HG03521 (cell line): ENCODE data around the gene CEBPB.
"Not testable (repeated sequence)": the region's sequence is repeated elsewhere in the genome, so short reads cannot be mapped to it uniquely, and the experiment has no call there.

Source experiments
- ATAC-seq: cut with Tn5 transposase; IDR thresholded peaks from one replicate; pipeline ENCODE4 v1.9.1; 2021; ENCODE audit warnings: mild to moderate bottlenecking, moderate library complexity; ENCODE audit not compliant: unreplicated experiment

Gene CEBPB

DNA sequence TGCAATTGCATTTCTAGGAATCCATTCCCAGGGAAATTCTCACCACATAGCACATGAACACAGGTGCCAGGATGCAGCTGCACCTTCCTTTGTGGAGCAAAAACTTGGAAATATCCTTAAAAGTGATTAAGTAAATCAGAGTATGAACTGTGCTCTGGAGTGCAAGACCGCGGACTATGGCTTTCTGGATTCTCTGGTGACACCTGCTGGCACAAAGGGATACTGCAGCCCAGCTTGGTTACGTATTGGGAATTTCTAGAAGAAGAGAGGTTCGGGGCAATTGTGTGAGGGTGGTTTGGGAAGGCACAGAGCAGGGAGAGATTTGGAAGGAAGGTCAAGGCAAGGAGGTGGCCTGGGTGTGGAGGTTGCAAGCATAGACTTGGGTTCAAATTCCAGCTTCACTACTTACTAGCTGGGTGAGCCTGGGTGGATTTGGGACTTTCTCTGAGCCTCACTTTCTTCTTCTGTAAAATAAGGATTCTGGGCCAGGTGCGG, 21.3 kb upstream of the CEBPB start:
- ATAC-seq, result no peak

DNA sequence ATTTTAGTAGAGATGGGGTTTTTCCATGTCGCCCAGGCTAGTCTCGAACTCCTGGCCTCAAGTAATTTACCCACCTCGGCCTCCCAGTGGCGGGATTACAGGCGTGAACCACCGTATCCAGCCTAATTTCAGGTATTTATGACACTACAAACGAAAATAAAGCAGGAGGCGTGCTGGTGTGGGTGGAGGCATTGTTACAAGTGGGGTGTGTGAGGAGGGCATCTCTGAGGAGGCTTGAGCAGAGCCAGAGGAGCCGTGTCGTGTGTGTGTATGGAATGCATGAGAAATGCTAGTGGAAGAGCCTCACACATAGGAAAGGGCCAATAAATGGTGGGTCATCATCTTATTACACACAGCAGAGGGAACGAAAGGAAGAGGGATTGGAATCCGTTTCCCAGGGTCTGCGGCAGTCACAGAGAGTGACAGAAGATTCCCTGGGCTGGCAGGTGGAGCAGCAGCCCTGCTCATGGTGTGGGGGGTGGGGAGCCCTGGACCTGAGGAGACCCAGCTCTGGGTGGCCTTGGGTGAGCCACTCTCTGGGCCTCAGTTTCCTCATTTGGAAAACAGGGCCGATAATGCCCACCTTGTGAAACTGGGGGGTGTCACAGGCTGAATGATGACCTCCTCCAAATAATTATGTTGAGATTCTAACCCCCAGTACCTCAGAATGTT, 19.9 kb upstream of the CEBPB start:
- no peak for ATAC-seq

DNA sequence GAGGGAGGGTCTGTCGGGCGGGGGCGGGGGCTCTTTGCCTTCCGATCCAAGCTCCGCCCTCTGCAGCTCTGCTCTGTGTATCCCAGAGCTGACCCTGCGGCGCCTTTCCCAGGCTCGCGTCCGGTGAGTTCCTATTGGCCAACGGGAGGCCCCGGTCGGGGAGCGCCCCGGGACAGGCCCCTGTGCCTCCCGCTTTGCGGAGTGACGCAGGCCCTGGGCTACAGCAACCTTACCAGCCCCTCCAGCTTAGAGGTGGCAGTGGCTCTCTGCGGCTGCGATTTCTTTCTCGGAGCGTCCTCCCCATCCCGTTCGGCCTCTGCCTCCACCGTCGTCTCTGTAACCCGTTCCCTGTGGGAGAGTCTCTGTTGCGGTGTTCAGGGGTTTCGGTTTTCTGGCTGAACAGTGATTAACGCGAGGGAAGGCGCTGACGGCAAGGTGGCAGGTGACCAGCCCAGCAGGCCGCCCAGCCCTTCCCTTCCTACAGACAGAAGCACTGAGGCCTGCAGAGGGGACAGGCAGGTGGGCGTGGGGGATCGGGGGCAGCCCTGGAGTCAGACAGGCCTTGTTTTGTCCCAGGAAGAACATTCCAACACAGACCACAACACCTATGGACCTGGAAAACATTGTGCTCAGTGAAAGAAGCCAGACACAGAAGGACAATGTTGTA, 18.1 kb upstream of the CEBPB start:
- ATAC-seq, result no peak

DNA sequence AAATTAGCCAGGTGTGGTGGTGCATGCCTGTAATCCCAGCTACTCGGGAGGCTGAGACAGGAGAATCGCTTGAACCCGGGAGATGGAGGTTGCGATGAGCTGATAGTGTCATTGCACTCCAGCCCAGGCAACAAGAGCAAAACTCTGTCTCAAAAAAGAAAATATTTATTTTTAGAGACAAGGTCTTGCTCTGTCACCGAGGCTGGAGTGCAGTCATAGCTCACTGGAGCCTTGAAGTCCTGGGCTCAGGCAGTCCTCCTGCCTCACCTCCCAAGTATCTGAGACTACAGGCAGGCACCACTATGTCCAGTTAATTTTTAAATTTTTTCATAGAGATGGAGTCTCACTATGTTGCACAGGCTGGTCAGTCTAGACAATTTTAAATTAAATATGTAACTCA, 16.2 kb upstream of the CEBPB start:
- ATAC-seq, result no peak

DNA sequence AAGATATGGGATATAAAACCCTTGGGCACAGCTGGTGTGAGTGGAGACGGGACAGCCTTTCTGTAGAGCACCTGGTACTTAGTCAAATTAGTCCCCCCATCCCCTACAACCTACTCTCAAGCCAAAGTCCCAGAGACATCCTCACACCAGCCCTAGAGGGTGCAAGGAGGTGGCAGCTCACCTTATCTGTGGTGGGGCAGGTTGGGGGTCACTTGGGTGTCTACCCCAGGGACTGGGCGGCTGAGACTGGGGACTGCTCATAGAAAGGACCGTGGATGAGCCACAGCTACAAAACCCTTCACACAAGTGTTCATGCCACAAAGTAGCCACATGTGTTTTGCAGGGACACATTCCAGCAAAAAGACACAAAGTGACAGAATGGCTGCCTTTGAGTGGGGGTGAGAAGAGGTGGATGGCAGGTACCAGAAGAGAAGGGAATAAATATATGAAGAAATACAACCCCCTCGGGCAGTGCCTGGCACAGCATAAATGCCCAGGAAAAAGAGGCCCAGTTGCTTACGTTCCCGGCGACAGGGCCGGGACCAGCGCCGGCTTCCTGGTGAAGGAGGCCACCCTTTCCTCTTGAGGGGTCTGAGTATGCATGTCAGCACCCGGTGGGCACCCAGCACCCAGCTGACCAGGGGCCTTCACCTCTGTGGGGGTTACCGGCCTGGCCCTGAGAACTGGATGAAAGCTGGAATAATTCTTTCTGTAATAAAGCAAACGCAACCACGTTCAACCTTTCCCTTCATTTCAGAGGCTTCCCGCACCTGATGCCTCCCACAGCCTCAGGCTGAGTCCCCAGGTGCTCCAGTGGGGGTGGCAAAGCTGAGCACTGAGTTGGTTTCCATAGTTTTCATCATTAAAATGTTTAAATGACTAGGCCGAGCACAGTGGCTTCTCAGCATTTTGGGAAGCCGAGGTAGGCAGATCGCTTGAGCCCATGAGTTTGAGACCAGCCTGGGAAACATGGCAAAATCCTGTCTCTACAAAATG, 14.4 kb upstream of the CEBPB start:
- no peak for ATAC-seq

DNA sequence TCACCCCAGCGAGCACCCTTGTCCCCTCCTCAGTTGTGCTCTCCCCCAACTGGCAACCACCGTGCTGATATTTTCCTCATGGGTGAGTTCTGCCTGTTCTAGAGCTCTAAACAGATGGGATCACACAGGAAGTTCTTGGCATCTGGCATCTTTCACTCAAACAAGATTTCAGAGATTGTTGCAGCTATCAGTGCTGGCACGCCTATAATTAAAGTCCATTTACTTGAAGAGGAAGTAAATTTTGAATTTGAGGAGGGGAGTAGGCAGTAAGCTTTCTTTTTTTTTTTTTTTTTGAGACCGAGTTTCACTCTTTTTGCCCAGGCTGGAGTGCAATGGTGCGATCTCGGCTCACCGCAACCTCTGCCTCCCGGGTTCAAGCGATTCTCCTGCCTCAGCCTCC, 12.0 kb upstream of the CEBPB start:
- ATAC-seq, result not testable (repeated sequence)

DNA sequence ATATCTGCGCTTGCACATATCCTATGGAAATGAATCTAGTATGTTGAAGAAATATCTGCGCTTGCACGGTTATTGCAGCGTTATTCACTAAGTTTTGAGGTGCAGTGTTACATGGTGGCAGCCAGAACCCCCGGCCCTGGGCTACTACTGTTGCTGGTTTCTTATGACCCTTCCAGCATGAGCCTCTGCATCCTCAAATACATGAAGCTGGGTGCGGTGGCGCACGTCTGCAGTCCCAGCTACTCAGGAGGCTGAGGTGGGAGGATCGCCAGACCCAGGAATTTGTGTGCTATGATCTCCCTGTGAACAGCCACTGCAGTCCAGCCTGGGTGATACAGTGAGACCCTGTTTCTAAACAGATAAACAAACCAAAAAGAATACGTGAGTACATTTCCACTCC, 9.3 kb upstream of the CEBPB start:
- ATAC-seq, result no peak

DNA sequence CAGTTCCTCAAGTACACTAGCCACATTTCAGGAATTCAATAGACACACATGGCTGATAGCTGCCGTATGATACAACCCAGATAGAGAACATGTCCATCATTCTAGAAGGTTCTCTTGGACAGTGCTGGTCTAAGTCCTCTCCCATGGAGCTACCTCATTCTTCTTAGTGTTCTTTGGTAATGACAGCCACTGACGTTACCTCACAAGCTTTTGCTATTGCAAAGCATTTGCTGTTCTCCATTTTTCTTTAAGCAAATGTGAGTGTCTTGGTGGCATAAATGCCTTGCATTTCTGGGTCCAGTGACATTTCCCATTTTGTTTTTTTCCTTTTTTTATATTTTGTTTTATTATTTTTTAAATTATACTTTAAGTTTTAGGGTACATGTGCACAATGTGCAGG, 8.3 kb upstream of the CEBPB start:
- ATAC-seq, result no peak

DNA sequence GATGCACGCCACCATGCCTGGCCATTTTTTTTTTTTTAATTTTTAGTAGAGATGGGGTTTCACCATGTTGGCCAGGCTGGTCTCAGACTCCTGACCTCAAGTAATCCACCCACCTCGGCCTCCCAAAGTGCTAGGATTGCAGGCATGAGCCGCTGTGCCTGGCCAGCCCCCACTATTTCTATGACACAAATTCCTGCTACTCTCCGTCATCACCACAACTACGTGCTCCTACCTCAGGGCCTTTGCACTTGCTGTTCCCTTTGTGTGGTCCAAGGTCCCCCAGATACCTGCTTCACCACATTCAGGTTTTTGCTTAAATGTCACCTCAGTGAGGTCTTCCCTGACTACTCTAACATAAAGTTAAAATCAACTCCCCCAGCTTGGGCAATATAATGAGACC, 5.2 kb upstream of the CEBPB start:
- no peak for ATAC-seq

DNA sequence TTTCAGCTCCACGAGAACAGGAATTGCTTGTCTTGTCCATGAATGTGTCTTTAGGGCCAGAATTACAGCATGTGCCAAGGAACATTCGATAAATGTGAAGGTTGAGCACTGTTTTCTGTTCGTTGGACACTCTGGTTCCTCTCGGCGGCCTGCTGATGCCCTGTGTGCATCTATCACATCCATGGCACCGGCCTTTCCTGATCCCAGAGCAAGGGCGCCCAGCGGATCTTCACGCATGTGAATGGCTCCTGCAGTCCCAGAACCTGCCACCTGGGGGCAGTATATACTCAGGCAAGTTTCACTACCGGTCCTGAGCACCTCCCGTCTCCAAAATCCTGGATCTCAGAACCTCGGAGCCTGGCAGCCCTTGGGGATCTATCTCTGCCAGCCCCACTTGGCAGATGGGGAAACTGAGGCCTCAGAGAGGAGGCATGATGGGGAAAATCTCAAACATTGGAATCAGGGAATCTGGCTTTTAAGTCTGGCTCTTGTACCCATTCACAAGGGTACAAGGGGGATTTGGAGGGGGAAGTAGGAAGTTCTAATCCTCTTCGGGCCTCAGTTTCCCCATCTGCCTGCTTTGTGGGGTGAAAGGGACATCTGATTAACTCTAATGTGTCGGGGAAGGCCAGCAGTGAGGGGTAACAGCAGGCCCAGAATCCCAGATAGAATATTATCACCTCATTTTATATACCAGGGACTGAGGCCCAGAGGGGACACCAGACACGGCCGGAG, 4.3 kb upstream of the CEBPB start:
- ATAC-seq, result no peak

DNA sequence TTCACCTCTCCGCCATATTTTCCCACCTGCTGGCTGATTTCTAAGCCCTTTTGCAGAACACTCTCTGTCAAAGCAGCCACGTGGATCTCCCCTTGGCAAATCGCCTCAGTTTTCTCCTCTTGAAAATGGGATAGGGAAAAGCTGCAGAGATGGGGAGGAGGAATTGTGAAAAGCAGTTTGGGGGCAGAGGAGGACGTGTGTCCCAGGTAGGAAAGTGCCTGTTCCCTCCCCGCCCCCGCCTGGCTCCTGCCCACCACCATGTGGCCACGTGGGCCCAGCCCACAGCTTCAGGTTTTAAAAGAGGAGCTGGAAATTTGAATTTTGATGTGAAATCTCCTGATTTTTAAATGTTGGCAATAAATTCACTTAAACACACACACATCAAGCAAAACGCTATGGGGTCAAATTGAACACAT, 3.6 kb upstream of the CEBPB start:
- ATAC-seq, result no peak

DNA sequence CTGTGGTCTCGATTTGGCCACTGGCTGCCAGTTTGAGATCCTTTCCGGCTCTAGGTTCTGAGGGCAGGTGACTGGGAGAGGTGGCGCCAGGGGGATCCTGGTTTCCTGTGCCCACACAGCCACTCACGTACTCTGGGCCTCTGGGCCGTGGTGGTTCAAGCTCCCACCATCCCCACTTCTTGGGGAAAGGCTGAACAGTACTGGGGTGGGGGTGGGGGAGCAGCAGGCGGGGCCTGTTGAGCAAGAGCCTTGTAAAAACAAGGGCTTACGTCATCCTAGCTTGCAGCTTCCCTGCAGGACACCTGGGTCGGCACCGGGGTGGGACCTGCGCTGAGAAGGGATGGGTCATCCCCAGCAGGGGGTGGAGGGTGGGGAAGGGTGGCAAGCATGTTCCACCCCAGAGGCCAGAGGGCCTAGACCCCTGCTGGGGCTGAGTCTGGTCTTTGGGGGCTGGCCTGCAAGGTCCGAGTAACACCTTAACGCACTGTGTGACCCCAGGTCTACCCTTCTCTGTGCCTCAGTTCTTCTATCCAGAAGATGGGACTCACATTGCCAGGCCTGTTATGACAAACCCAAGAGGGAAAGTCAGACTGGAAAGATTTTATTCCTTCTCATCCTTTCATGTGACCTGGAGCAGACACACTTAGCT, 3.1 kb upstream of the CEBPB start:
- no peak for ATAC-seq

DNA sequence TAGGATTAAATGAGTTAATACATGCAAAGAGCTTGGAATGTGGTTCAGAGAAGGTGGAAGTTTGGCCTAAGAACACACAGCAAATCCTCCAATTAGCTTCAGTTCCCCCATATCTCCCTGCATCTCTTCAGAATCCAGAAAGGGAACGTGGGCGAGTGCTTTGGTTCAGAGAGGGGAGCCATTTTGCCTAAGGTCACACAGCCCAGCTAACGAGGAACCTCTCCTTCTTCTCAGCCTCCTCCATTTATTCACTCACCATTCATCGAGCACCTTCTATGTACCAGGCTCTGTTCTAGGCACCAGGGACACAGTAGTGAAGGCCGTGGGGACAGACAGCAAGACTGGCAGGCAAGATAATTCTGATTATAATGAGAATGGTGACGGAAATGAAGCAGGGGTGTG, 2.3 kb upstream of the CEBPB start:
- no peak for ATAC-seq

DNA sequence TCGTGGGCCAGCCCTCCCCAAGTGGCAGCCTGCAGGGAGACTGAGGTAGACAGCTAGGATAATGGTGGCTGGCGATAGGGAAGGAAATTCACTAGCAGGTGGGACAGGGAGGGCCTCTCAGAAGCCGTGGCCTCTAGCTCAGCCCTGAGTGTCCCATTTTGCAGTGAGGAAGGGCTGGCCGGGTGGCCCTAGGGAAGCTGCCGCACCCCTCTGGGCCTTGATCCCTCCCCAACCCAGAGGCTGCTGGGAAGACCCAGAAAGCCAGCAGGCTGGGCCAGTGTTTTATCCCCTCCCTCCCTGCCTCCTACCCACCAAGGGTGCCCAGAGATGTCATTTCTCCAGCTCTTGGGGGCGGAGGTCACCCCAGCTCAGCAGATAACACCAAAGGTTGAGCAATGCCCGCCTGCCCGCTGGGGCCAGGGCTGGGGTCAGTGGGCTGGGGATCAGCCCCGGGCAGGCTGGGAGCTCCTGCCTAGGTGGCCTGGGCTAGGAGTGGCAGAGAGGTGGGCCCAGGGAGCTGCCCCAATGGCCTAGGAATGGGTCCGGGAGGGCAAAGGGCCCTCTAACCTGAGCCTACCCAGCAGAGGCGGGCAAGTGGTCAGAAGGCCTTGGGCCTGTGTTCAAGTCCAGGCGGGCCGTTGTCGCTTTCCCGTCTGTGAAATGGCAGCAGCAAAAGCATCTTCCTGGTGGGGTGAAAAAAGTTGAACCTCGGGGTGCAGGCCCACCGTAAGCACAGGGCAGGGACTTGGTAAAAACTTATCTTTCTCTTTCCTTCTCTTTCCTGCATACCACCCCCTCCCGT, 1.6 kb upstream of the CEBPB start:
- no peak for ATAC-seq

DNA sequence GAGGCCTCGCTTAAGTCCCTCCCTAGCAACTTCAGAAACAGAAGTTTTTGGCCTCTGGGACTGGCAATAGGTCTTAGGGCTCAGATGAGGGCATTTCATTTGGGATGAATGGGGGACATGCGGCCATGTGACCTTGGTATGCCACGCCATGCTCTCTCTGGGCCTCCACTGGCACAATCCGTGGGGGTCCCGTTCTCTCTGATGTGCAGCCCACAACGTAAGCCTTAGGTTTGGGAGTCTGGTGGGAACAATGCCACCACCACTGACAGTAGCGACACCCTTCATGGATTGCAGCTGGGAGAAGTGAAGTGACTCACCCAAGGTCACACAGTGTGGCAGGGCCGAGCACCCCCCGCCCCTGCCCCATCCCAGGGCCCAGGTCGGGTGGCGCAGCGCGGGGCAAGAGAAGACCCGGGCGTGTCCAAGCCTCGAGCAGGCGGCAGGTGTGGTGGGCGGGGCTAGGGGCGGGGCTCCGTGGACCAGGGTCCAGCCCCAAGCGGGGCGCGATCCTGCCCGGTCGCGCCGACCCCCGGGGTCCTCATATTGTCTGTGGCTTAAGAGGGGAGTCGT, 864 bp upstream of the CEBPB start:
- no peak for ATAC-seq

DNA sequence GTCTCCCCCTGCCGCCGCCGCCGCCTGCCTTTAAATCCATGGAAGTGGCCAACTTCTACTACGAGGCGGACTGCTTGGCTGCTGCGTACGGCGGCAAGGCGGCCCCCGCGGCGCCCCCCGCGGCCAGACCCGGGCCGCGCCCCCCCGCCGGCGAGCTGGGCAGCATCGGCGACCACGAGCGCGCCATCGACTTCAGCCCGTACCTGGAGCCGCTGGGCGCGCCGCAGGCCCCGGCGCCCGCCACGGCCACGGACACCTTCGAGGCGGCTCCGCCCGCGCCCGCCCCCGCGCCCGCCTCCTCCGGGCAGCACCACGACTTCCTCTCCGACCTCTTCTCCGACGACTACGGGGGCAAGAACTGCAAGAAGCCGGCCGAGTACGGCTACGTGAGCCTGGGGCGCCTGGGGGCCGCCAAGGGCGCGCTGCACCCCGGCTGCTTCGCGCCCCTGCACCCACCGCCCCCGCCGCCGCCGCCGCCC, 474 bp downstream of the CEBPB start:
- ATAC-seq, result peak; percentile 20

DNA sequence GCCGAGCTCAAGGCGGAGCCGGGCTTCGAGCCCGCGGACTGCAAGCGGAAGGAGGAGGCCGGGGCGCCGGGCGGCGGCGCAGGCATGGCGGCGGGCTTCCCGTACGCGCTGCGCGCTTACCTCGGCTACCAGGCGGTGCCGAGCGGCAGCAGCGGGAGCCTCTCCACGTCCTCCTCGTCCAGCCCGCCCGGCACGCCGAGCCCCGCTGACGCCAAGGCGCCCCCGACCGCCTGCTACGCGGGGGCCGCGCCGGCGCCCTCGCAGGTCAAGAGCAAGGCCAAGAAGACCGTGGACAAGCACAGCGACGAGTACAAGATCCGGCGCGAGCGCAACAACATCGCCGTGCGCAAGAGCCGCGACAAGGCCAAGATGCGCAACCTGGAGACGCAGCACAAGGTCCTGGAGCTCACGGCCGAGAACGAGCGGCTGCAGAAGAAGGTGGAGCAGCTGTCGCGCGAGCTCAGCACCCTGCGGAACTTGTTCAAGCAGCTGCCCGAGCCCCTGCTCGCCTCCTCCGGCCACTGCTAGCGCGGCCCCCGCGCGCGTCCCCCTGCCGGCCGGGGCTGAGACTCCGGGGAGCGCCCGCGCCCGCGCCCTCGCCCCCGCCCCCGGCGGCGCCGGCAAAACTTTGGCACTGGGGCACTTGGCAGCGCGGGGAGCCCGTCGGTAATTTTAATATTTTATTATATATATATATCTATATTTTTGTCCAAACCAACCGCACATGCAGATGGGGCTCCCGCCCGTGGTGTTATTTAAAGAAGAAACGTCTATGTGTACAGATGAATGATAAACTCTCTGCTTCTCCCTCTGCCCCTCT, 1.1 kb downstream of the CEBPB start:
- peak; percentile 32 for ATAC-seq
